Stomach (tissue), 9 donors: ENCODE data around the gene OGFR. TPM values are rescaled to one million over a fixed set of nuclear protein-coding genes. Genes with fewer than 3 reads are reported as not detected.

Experiments used
- DNase-seq, 2 donors: peaks; one replicate each; pipeline versions ENCODE4 v3.0.0 to v3.0.0-alpha.2; 2013 to 2019
- H3K27ac ChIP-seq, 5 donors: fragments of 200-600 bp in 4 of 5; sonication (generic) in 4 of 5; one replicate each; pipeline ENCODE4 v1.5.1; 2013 to 2019; ENCODE audit warnings: mild to moderate bottlenecking in 1 of 5, moderate library complexity in 1 of 5
- H3K27me3 ChIP-seq, 3 donors: fragments of 200-600 bp; sonication (generic); one replicate each; pipeline ENCODE4 v1.5.1; 2017 to 2019; ENCODE audit warnings: mixed run types in 1 of 3
- H3K36me3 ChIP-seq, 4 donors: fragments of 200-600 bp; sonication (generic); 1 replicate in 3 of 4; 2 replicates in 1 of 4; pipeline ENCODE4 v1.5.1; 2016 to 2019
- H3K4me1 ChIP-seq, 4 donors: fragments of 200-600 bp; sonication (generic); one replicate each; pipeline ENCODE4 v1.5.1; 2016 to 2019
- H3K4me3 ChIP-seq, 4 donors: fragments of 200-600 bp; sonication (generic) in 3 of 4; one replicate each; pipeline ENCODE4 v1.5.1; 2016 to 2019; ENCODE audit warnings: mild to moderate bottlenecking in 1 of 4
- H3K9me3 ChIP-seq, 4 donors: fragments of 200-600 bp; sonication (generic); one replicate each; pipeline ENCODE4 v1.5.1; 2016 to 2019
- CTCF ChIP-seq, 7 experiments: fragments of 450-650 bp in 4 of 7; fragments of 200-600 bp in 3 of 7; sonication (generic) in 3 of 7; IDR thresholded peaks; one replicate each; pipeline ENCODE4 v1.5.1; 2016 to 2019; ENCODE audit warnings: antibody characterized with exemption in 7 of 7, control low read depth in 2 of 7, mild to moderate bottlenecking in 1 of 7
- EP300 ChIP-seq: sonication (generic); formaldehyde crosslinking; IDR thresholded peaks from one replicate; pipeline ENCODE4 v1.6.1; 2017; ENCODE audit warnings: antibody characterized with exemption
- POLR2A ChIP-seq, 4 donors: fragments of 450-650 bp; IDR thresholded peaks; one replicate each; pipeline ENCODE4 v1.6.1; 2016; ENCODE audit warnings: antibody characterized with exemption in 4 of 4, control low read depth in 2 of 4, mild to moderate bottlenecking in 1 of 4, moderate library complexity in 1 of 4
- POLR2AphosphoS5 ChIP-seq, 3 donors: sonication (generic); formaldehyde crosslinking; IDR thresholded peaks; one replicate each; pipeline ENCODE4 v1.6.1; 2016; ENCODE audit warnings: antibody characterized with exemption in 3 of 3
- WGBS, 5 donors: extraction: QIAGEN DNeasy Blood & Tissue Kit in 3 of 5; methylation state at CpG; one replicate each; pipeline versions ENCODE4 v1.1.5 to v1.1.7; 2013 to 2018; 5-methylcytosine and 5-hydroxymethylcytosine counted together
- intact Hi-C: fragments of 100-400 bp; cut with DNase I; formaldehyde crosslinking; loops from one replicate; pipeline ENCODE4 v1.15.1; 2023; ENCODE audit warnings: low total_unique reads
- polyA plus RNA-seq, 3 donors: library from polyadenylated mRNA; stranded (reverse); fragments of 200-250 nt; gene quantifications; one replicate each; pipeline ENCODE4 v1.2.3, GENCODE V29; 2013
- total RNA-seq, 5 donors: library from RNA; depleted of rRNA; stranded (reverse); fragments of >200 nt; gene quantifications; one replicate each; pipeline versions ENCODE4 v1.1.0 to v1.2.3, GENCODE V29; 2014 to 2016
- donor health status: healthy with polysubstance abuse.
- donor health status: Bipolar disorder and iron deficiency.
- donor health status: healthy.

The OGFR gene
- total and polyA plus RNA-seq, 8 donors: 20.1 to 75.3 (median 42.3) TPM

DNA sequence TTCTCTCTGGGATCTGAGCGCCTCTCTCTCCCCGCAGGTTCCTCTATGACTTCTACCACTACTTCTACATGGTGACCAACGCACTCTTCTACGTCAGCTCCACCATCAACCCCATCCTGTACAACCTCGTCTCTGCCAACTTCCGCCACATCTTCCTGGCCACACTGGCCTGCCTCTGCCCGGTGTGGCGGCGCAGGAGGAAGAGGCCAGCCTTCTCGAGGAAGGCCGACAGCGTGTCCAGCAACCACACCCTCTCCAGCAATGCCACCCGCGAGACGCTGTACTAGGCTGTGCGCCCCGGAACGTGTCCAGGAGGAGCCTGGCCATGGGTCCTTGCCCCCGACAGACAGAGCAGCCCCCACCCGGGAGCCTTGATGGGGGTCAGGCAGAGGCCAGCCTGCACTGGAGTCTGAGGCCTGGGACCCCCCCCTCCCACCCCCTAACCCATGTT, 44.6 kb upstream of the OGFR start:
- 82 to 86% (median 85%) methylated on average over 19 to 20 of the region's 20 CpGs for WGBS, 5 donors
- TF ChIP-seq POLR2A (IDR thresholded peaks at IDR 0.05) (no peak), POLR2AphosphoS5 (IDR thresholded peaks at IDR 0.05) (no peak), CTCF (IDR thresholded peaks at IDR 0.05) (no peak), EP300 (no peak)
- intact Hi-C loops: no loop called here
- no peaks in the 10 kb centered on the region for H3K9me3 ChIP-seq
- H3K4me1 ChIP-seq: peaks cover 7 to 15% (median 14%) of the 10 kb centered on the region in 4 donors
- H3K27me3 ChIP-seq: peaks cover 0 to 51% (median 0%) of the 10 kb centered on the region in 3 donors
- H3K4me3 ChIP-seq: no peak overlapping the region
- peak in 1 of 2 donors; percentile 36 for DNase-seq
- no peaks in the 10 kb centered on the region for H3K36me3 ChIP-seq
- H3K27ac ChIP-seq: no peak overlapping the region

DNA sequence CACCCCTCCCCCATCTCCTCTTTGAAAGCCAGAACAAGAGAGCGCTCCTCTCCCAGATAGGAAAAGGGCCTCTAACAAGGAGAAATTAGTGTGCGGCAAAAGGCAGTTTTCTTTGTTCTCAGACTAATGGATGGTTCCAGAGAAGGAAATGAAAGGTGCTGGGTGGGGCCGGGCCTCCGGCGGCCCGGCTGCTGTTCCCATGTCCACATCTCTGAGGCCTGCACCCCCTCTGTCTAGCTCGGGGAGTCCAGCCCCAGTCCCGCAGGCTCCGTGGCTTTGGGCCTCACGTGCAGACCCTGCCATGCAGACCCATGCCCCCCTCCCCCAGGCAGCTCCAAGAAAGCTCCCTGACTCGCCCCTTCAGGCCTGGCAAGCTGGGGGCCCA, 44.2 kb upstream of the OGFR start:
- TF ChIP-seq CTCF (IDR thresholded peaks at IDR 0.05) (no peak), POLR2A (IDR thresholded peaks at IDR 0.05) (no peak), POLR2AphosphoS5 (IDR thresholded peaks at IDR 0.05) (no peak), EP300 (no peak)
- H3K9me3 ChIP-seq: no peaks in the 10 kb centered on the region
- peaks cover 7 to 15% (median 14%) of the 10 kb centered on the region in 4 donors for H3K4me1 ChIP-seq
- DNase-seq: peak in 1 of 2 donors; percentile 67
- intact Hi-C loops: no loop called here
- H3K27me3 ChIP-seq: peaks cover 0 to 55% (median under 1%) of the 10 kb centered on the region in 3 donors
- WGBS, 5 donors: 36 to 52% (median 46%) methylated on average over 10 to 11 of the region's 11 CpGs
- H3K36me3 ChIP-seq: no peaks in the 10 kb centered on the region
- no peak overlapping the region for H3K27ac ChIP-seq
- no peak overlapping the region for H3K4me3 ChIP-seq

DNA sequence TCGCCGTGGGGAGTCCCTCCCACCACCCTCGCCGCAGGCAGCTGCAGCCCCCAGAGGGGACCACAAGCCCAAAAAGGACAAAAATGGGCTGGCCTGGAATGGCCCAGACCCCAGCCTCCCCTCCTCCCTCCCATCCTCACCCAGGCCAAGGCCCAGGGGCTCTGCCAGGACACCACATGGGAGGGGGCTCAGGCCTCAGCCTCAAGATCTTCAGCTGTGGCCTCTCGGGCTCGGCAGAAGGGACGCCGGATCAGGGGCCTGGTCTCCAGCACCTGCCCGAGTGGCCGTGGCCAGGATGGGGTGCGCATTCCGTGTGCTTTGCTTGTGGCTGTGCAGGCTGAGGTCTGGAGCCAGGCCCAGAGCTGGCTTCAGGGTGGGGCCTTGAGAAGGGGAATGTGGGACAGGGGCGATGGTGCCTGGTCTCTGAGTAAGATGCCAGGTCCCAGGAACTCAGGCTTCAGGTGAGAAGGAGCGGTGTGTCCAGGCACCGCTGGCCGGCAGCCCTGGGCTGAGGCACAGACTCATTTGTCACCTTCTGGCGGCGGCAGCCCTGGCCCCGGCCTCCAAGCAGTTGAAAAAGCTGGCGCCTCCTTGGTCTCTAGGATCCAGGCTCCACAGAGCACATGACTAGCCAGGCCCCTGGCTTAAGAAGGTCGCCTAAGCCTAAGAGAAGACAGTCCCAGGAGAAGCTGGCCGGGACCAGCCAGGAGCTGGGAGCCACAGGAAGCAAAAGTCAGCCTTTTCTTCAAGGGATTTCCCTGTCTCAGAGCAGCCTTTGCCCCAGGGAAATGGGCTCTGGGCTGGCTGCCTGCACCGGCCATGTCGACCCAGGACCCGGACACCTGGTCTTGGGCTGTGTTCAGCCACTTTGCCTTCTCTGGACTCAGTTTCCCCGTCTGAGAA, 43.5 kb upstream of the OGFR start:
- intact Hi-C loops: no loop called here
- Histone ChIP-seq H3K27ac (no peak overlapping the region), H3K4me1 (peaks cover 7 to 15% (median 14%) of the 10 kb centered on the region in 4 donors), H3K27me3 (peaks cover 0 to 62% (median 7%) of the 10 kb centered on the region in 3 donors), H3K36me3 (no peaks in the 10 kb centered on the region), H3K9me3 (no peaks in the 10 kb centered on the region), H3K4me3 (no peak overlapping the region)
- TF ChIP-seq POLR2AphosphoS5 (IDR thresholded peaks at IDR 0.05) (no peak), CTCF (IDR thresholded peaks at IDR 0.05) (no peak), POLR2A (IDR thresholded peaks at IDR 0.05) (no peak), EP300 (no peak)
- 23 to 63% (median 38%) methylated on average over 14 to 26 of the region's 26 CpGs for WGBS, 5 donors
- peak in 1 of 2 donors; percentile 53 for DNase-seq

DNA sequence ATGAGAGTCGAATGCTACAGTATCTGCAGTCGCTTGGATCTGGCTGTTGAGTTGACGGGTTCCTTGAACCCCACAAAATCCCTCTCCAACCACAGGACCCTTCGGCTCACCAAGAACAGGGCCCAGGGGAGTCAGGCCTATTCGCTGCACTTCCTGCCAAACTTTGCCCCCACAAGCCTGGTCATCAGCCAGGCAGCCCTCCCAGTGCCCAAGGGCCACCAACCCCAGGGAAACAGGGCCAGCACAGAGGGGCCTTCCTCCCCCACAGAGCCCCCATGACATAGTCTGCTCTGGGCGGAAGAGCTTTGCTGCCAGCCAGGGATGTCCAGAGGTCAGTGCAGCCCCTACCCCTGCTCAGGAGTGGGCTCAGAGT, 42.9 kb upstream of the OGFR start:
- no peak overlapping the region for H3K4me3 ChIP-seq
- no peak for TF ChIP-seq POLR2AphosphoS5 (IDR thresholded peaks at IDR 0.05)
- TF ChIP-seq POLR2A (IDR thresholded peaks at IDR 0.05): no peak
- no peak for TF ChIP-seq CTCF (IDR thresholded peaks at IDR 0.05)
- no peak for TF ChIP-seq EP300
- DNase-seq: no peak
- no peak overlapping the region for H3K27ac ChIP-seq
- no peaks in the 10 kb centered on the region for H3K9me3 ChIP-seq
- H3K4me1 ChIP-seq: peaks cover 7 to 18% (median 14%) of the 10 kb centered on the region in 4 donors
- H3K36me3 ChIP-seq: no peaks in the 10 kb centered on the region
- intact Hi-C loops: no loop called here
- peaks cover 0 to 68% (median 10%) of the 10 kb centered on the region in 3 donors for H3K27me3 ChIP-seq
- WGBS, 5 donors: 94 to 100% (median 97%) methylated on average over 2 to 6 of the region's 6 CpGs
